ENCODE measurements around the gene FKBP15.

Gene FKBP15

DNA sequence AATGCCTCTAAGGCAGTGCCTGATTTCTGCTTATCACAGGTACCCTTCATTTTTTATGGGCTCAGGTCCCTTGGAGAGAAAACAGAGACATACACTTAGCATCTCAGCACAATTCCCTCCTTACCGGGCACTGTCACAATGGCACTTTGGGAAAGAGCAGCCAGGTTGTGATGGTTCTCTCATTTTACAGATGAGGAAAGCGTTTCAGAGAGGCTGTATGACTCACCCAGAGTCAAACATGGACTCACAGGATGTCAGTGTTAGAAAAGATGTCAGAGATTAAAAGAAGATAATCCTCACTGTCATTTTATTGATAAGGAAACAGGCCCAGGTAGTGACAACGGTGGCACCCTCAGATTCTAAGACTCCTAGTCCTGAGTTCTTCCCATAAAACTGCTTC is 82.3 kb downstream of the FKBP15 start:
- TF ChIP-seq CTCF (IDR thresholded peaks at IDR 0.05; ENCODE audit: low read depth, low read length, missing control alignments) = no peak

GRCh38 chr9:113137196-113138168 is 83.6 kb downstream of the FKBP15 start:
- DNase-seq = no peak
- Histone ChIP-seq H3K4me3 (ENCODE audit: low read depth, low read length) (no peak overlapping the region), H3K27me3 (replicated peaks) (no peaks in the 10 kb centered on the region), H3K36me3 (replicated peaks) (no peaks in the 10 kb centered on the region), H3K27ac (no peak overlapping the region)
- TF ChIP-seq CTCF (IDR thresholded peaks at IDR 0.05; ENCODE audit: low read depth, low read length, missing control alignments) = no peak
- in situ Hi-C loops (cut with HindIII; ENCODE audit: low pct_ligation_motif_present, low sequenced_read_pairs) = no loop called here

More for the DNA sequence above, 82.3 kb downstream of the FKBP15 start:
- DNase-seq = no peak
- in situ Hi-C loops (cut with HindIII; ENCODE audit: low pct_ligation_motif_present, low sequenced_read_pairs) = no loop called here
- Histone ChIP-seq H3K36me3 (replicated peaks) (no peaks in the 10 kb centered on the region), H3K27me3 (replicated peaks) (no peaks in the 10 kb centered on the region), H3K27ac (no peak overlapping the region), H3K4me3 (ENCODE audit: low read depth, low read length) (no peak overlapping the region)

- Histone ChIP-seq H3K27ac (no peak overlapping the region), H3K4me3 (ENCODE audit: low read depth, low read length) (no peak overlapping the region), H3K27me3 (replicated peaks) (no peaks in the 10 kb centered on the region), H3K36me3 (replicated peaks) (no peaks in the 10 kb centered on the region)
- peak; percentile 34 for DNase-seq
- no peak for TF ChIP-seq CTCF (IDR thresholded peaks at IDR 0.05; ENCODE audit: low read depth, low read length, missing control alignments)
- in situ Hi-C loops (cut with HindIII; ENCODE audit: low pct_ligation_motif_present, low sequenced_read_pairs) = no loop called here
These were observed 89.4 kb downstream of the FKBP15 start for GRCh38 chr9:113131689-113132151.

DNA sequence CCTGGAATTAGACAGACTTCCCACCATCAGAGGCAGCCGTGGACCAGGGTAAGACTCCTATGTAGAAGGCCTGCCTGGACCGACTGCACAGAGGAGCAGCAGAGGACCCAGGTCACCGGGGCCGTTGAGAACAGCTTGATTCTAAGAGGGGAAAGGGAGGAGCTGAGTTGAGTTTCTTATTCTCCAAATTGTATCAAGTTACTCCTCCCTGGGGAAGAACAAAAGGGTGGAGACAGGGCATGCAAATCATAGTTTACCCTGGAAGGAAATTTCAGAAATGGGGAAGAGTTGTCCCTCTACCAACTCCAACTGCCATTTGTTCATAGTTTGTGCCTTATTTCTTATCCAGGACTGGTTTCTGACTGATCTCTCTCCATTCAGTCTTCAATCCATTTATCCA is 91.2 kb downstream of the FKBP15 start:
- in situ Hi-C loops (cut with HindIII; ENCODE audit: low pct_ligation_motif_present, low sequenced_read_pairs) = no loop called here
- no peak for DNase-seq

DNA sequence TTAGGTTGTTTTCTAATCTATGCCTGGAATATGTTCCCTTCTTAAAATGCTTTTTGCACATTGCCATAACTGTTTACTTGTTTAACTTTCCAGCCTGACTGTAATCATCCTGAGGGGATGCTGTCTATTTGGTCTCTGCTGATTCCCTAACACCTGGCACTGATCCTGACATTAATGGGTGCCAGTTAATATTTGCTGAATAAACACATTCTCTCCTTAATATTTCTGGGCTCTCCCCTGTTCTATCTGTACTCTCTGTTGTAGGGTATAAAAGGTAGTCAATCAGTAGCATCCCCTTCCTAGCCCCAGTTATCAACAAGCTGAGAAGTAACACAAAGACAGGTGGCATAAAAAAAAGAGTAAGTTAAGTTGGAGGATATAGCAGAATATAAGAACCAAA is 91.6 kb downstream of the FKBP15 start:
- Histone ChIP-seq H3K27me3 (replicated peaks) (no peaks in the 10 kb centered on the region), H3K36me3 (replicated peaks) (no peaks in the 10 kb centered on the region), H3K27ac (no peak overlapping the region), H3K4me3 (ENCODE audit: low read depth, low read length) (no peak overlapping the region)
- no peak for DNase-seq
- TF ChIP-seq CTCF (IDR thresholded peaks at IDR 0.05; ENCODE audit: low read depth, low read length, missing control alignments) = no peak
- in situ Hi-C loops (cut with HindIII; ENCODE audit: low pct_ligation_motif_present, low sequenced_read_pairs) = no loop called here

More for the DNA sequence above, 91.2 kb downstream of the FKBP15 start:
- Histone ChIP-seq H3K27ac (no peak overlapping the region), H3K4me3 (ENCODE audit: low read depth, low read length) (no peak overlapping the region), H3K27me3 (replicated peaks) (no peaks in the 10 kb centered on the region), H3K36me3 (replicated peaks) (no peaks in the 10 kb centered on the region)
- TF ChIP-seq CTCF (IDR thresholded peaks at IDR 0.05; ENCODE audit: low read depth, low read length, missing control alignments) = no peak

All from brain microvascular endothelial cell (primary cell).